ENCODE measurements around the gene CFH. TPM values are rescaled to one million over a fixed set of nuclear protein-coding genes. Genes with fewer than 3 reads are reported as not detected.
A peak's percentile ranks its signal among the peaks of the same experiment; 100 is the strongest.

CFH gene
- not detected in 2 replicates for total RNA-seq
- long read RNA-seq: 0 reads

DNA sequence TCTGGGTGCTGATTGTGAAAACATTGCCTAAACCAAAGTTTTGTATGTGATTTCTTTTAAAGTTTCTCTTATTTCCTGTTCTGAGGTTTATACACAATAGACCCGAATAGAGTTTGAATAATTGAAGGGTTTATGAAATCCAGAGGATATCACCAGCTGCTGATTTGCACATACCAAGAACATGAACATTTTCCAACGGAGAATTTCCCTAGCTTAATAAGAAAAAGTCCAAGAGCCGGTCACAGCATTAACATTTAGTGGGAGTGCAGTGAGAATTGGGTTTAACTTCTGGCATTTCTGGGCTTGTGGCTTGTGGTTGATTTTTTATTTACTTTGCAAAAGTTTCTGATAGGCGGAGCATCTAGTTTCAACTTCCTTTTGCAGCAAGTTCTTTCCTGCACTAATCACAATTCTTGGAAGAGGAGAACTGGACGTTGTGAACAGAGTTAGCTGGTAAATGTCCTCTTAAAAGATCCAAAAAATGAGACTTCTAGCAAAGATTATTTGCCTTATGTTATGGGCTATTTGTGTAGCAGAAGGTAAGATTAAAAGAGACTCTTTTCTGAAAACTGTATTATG is at the start of gene CFH:
TSS of gene CFH (plus strand) at position 407 of the 579 bp plus-strand sequence. CDS start at position 482, 75 bp downstream.
- no peaks in the 10 kb centered on the region for H3K9me3 Mint-ChIP-seq (ENCODE audit: low read depth)
- no peak within 1 kb of the TSS for H3K27ac Mint-ChIP-seq
- H3K36me3 Mint-ChIP-seq (ENCODE audit: insufficient read depth): no peaks in the 10 kb centered on the region
- H3K27me3 Mint-ChIP-seq: no peaks in the 10 kb centered on the region
- TF ChIP-seq, protein P1, sequence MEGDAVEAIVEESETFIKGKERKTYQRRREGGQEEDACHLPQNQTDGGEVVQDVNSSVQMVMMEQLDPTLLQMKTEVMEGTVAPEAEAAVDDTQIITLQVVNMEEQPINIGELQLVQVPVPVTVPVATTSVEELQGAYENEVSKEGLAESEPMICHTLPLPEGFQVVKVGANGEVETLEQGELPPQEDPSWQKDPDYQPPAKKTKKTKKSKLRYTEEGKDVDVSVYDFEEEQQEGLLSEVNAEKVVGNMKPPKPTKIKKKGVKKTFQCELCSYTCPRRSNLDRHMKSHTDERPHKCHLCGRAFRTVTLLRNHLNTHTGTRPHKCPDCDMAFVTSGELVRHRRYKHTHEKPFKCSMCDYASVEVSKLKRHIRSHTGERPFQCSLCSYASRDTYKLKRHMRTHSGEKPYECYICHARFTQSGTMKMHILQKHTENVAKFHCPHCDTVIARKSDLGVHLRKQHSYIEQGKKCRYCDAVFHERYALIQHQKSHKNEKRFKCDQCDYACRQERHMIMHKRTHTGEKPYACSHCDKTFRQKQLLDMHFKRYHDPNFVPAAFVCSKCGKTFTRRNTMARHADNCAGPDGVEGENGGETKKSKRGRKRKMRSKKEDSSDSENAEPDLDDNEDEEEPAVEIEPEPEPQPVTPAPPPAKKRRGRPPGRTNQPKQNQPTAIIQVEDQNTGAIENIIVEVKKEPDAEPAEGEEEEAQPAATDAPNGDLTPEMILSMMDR (IDR thresholded peaks at IDR 0.05; ENCODE audit: unreplicated experiment): no peak
- peaks cover 3% of the 10 kb centered on the region for H3K4me1 Mint-ChIP-seq (ENCODE audit: low read depth)
- DNase-seq (ENCODE audit: low spot score, unreplicated experiment): no peak
- no peak within 1 kb of the TSS for H3K4me3 Mint-ChIP-seq (ENCODE audit: low read depth)

DNA sequence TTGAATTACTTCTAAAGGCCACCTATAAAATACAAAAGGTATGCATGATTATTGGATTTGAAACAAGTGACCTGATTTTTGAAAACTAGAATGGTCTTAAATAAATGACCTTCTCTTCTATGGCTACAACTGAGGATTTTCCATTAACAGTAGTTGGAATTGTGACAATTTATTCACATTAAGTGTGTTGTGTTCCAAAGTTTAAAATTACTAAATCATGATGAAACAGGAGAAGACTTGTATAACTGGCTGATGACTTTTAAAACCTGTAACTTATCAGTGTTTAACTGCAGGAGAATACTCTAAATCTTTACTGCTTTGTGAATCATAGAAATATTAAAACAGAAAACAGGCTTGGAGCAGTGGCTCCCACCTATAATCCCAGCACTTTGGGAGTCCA is 48.2 kb upstream of the CFH start:
- DNase-seq (ENCODE audit: low spot score, unreplicated experiment): no peak
- H3K27me3 Mint-ChIP-seq: no peaks in the 10 kb centered on the region
- no peaks in the 10 kb centered on the region for H3K36me3 Mint-ChIP-seq (ENCODE audit: insufficient read depth)
- H3K4me3 Mint-ChIP-seq (ENCODE audit: low read depth): no peak overlapping the region
- H3K9me3 Mint-ChIP-seq (ENCODE audit: low read depth): no peaks in the 10 kb centered on the region
- peaks cover 19% of the 10 kb centered on the region for H3K4me1 Mint-ChIP-seq (ENCODE audit: low read depth)
- H3K27ac Mint-ChIP-seq: no peak overlapping the region
- TF ChIP-seq, protein P1 (IDR thresholded peaks at IDR 0.05; ENCODE audit: unreplicated experiment): no peak

DNA sequence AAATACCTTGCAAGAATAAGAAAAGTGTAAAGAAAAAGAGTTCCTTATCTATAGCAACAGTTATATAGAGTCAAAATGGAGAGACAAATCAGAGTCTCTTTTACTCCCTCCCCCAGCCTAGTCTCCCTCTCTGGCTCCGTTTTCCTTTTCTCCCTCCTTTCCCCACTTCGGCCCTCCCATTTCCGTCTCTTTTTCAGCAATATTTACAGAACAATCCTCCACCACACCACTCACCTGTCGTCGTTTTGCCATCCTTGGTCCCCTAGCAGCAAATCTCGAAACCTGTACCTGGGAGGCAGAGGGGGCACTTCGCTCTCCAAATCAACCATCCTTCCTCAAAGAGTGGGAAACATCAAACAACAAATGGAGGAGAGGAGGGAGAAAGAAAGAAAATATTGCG is 43.9 kb upstream of the CFH start:
- Mint-ChIP-seq H3K36me3 (ENCODE audit: insufficient read depth) (no peaks in the 10 kb centered on the region), H3K9me3 (ENCODE audit: low read depth) (no peaks in the 10 kb centered on the region), H3K4me3 (ENCODE audit: low read depth) (peak overlapping the region; percentile 98), H3K4me1 (ENCODE audit: low read depth) (peaks cover 28% of the 10 kb centered on the region), H3K27me3 (no peaks in the 10 kb centered on the region), H3K27ac (peak overlapping the region; percentile 97)
- TF ChIP-seq, protein P1 (IDR thresholded peaks at IDR 0.05; ENCODE audit: unreplicated experiment): no peak
- DNase-seq (ENCODE audit: low spot score, unreplicated experiment): no peak

DNA sequence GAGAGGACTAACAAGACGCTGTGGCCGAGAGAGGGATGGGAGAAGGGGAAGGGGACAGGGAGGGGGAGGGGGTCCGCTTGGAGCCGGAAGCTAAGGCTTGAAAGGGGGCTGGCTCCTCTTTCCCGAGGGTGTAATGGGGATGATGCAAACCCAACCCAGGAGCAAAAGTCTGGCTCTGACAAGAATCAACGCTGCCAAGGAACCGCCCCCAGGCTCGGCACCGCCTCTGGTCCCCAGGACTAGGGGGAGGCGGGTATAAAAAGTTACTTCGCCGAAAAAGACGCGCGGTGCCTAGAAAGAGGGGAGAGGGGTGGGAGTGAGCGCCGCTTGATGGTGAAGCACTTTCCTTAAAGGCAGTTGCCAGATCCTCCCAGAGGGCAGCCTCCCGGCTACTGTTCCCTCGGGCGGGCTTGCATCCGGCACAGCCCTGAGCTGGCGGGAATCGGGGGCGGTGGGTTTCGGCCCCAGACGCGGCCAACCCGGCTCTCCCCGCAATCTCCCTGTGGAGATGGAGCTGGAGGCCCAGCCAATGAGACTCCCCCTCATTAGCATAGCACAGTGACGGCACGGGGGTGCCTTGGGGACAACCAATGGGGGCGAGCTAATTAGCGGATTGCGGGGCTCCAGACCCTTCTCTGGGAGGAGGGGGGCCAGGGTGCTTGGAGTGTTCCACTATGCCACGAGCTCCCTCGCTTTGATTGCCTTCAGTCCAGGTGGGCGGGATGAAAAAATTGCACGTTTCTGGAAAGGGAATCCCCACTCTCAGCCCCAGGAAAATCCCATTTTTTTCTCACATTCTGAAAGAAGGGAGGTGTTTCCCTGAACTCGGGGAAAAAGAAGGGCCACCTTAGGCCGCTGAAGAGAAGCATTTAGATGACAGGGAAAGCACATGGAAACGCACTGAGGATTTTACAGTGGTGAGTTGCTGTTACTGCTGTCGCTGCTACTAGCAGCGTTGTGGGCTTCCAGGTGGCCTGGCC is 43.2 kb upstream of the CFH start, which contains the start of gene KCNT2:
TSS of gene KCNT2 (minus strand) at position 51 of the 980 bp plus-strand sequence. CDS start 131 bp downstream, outside the sequence.
- DNase-seq (ENCODE audit: low spot score, unreplicated experiment): peak; percentile 83
- Mint-ChIP-seq H3K4me3 (ENCODE audit: low read depth) (peak within 1 kb of the TSS; percentile 98), H3K27ac (peak within 1 kb of the TSS; percentile 97), H3K36me3 (ENCODE audit: insufficient read depth) (no peaks in the 10 kb centered on the region), H3K4me1 (ENCODE audit: low read depth) (peaks cover 28% of the 10 kb centered on the region), H3K27me3 (no peaks in the 10 kb centered on the region), H3K9me3 (ENCODE audit: low read depth) (no peaks in the 10 kb centered on the region)
- TF ChIP-seq, protein P1 (IDR thresholded peaks at IDR 0.05; ENCODE audit: unreplicated experiment): peak; percentile 42

DNA sequence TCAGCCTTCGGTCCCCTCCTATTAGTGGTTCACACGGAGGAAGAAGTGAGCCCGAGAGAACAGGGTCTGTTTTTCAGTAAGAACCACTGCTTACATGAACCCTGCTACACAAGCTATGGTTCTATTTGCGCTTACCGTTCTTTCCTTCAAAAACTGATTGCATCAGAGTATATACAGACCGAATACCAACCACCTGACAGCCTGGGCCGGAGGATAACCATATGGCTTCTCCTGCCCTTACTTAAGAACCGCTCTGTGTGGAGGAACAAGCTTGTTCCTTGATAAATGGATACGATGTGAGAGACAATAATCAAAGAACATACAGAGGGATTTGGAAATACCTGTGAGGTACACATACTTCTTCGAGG is 42.5 kb upstream of the CFH start:
- TF ChIP-seq, protein P1 (IDR thresholded peaks at IDR 0.05; ENCODE audit: unreplicated experiment): no peak
- no peaks in the 10 kb centered on the region for H3K9me3 Mint-ChIP-seq (ENCODE audit: low read depth)
- peaks cover 28% of the 10 kb centered on the region for H3K4me1 Mint-ChIP-seq (ENCODE audit: low read depth)
- H3K27me3 Mint-ChIP-seq: no peaks in the 10 kb centered on the region
- no peaks in the 10 kb centered on the region for H3K36me3 Mint-ChIP-seq (ENCODE audit: insufficient read depth)
- peak overlapping the region; percentile 98 for H3K4me3 Mint-ChIP-seq (ENCODE audit: low read depth)
- no peak for DNase-seq (ENCODE audit: low spot score, unreplicated experiment)
- H3K27ac Mint-ChIP-seq: peak overlapping the region; percentile 97

Measured in progenitor cell of endocrine pancreas (in vitro differentiated cells).